Measurements from ENCODE around the gene MYBPH.

Gene MYBPH

DNA sequence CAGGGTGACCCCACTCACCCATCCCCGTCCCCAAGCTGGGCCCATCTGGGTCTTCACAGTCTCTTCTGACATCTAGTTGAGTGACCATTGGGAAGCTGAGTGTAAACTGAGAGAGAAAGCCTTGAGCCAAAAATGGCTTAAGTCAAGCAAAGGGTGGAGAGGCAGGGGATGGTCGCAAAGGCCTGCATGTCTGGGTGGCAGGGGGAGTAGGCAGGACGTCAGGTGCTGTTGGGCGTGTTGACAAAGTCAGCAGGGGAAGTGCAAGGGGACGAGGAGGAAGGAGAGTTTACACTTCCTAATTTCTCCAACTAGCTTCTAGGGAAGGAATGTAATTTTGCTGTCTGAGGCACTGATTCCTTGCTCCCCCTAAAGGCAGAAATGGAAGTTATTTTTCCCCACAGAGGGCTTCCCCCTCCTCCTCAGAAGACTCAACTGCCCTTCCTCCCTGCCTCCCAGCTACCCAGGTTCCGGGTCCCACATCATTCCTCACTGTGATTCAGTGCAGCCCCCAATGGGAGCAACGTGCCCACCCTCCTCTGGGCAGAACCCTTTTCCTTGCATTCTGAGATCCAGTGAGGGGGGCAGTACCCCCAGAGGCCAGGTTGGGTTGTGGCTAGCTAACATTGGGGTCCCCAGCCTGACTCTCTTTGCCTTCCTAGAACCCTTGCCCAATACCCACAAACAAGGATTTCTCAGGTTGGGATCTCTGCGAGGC is 49.3 kb downstream of the MYBPH start:
- Histone ChIP-seq H3K27me3 (ENCODE audit: insufficient read depth, poor library complexity, severe bottlenecking) (no peaks in the 10 kb centered on the region), H3K4me3 (ENCODE audit: severe bottlenecking) (no peak overlapping the region), H3K27ac (ENCODE audit: poor library complexity, severe bottlenecking) (no peak overlapping the region), H3K9me3 (ENCODE audit: severe bottlenecking) (no peaks in the 10 kb centered on the region), H3K36me3 (ENCODE audit: low read depth) (no peaks in the 10 kb centered on the region), H3K4me1 (ENCODE audit: insufficient read depth, poor library complexity, severe bottlenecking) (peaks cover 4% of the 10 kb centered on the region)
- ATAC-seq (ENCODE audit: low read depth) (no peak), DNase-seq (ENCODE audit: low spot score) (no peak)
- TF ChIP-seq, protein P1, sequence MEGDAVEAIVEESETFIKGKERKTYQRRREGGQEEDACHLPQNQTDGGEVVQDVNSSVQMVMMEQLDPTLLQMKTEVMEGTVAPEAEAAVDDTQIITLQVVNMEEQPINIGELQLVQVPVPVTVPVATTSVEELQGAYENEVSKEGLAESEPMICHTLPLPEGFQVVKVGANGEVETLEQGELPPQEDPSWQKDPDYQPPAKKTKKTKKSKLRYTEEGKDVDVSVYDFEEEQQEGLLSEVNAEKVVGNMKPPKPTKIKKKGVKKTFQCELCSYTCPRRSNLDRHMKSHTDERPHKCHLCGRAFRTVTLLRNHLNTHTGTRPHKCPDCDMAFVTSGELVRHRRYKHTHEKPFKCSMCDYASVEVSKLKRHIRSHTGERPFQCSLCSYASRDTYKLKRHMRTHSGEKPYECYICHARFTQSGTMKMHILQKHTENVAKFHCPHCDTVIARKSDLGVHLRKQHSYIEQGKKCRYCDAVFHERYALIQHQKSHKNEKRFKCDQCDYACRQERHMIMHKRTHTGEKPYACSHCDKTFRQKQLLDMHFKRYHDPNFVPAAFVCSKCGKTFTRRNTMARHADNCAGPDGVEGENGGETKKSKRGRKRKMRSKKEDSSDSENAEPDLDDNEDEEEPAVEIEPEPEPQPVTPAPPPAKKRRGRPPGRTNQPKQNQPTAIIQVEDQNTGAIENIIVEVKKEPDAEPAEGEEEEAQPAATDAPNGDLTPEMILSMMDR (IDR thresholded peaks at IDR 0.05; ENCODE audit: poor library complexity, severe bottlenecking), result peak; percentile 41

DNA sequence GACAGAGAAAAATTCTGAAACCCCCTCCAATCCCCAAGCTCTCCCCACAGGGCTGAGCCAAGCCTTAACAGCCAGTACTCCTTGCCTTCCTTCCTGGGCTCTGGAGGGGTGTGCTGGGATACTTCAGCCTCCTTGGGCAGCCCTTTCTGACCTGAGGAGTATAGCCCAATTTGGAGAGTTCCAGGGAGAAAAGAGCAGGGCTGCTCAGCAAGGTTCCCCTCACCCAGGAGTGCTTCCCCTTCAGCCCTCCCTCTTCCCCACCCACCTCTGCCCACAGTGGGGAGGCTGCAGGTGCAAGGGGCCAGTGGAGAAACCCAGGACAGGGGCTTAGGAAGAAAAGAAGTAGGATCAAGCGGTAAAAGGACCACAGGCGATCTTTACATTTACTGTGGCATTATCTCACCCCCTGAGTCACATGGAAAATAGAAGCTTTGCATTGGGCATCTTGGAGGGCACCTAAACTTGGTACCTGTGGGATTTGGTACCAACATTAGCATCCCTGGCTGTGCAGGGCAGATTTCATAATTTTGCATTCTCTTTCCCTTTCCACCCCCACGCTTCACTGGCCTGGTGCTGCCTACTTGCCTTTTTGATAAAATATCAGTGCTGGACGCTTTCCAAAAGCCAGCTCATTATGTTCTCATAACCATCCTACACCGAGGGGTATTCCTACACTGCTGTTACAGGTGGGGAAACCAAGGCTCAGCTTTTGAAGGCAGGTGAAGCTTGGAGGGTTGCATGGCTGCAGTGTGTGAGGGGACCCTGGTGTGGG is 50.9 kb downstream of the MYBPH start:
- peaks cover 4% of the 10 kb centered on the region for H3K4me1 ChIP-seq (ENCODE audit: insufficient read depth, poor library complexity, severe bottlenecking)
- no peak for DNase-seq (ENCODE audit: low spot score)
- TF ChIP-seq, protein P1 (IDR thresholded peaks at IDR 0.05; ENCODE audit: poor library complexity, severe bottlenecking), result no peak
- H3K36me3 ChIP-seq (ENCODE audit: low read depth), result no peaks in the 10 kb centered on the region
- H3K4me3 ChIP-seq (ENCODE audit: severe bottlenecking), result no peak overlapping the region
- H3K27ac ChIP-seq (ENCODE audit: poor library complexity, severe bottlenecking), result no peak overlapping the region
- ATAC-seq (ENCODE audit: low read depth), result peak; percentile 30; the same call in 1 of the 3 replicates
- H3K27me3 ChIP-seq (ENCODE audit: insufficient read depth, poor library complexity, severe bottlenecking), result no peaks in the 10 kb centered on the region
- no peaks in the 10 kb centered on the region for H3K9me3 ChIP-seq (ENCODE audit: severe bottlenecking)

DNA sequence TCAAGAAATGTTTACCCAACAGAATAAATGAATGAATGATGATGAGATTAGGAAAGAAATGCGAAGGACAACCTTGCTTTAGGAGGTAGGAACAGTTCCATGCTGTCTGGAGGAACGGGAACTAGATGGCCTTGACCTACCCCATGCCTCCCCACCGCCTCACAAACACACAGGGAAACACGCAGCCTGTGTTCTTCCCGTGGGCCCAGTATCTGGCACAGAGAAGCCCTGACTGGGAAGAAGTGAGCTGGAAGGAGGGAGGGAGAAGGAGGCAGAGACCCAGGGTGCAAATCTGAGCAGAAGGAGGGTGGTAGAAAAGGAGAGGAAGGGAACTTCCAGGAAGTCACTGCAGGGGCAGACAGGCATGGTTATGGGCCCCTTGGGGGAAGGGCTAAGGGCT is 51.6 kb downstream of the MYBPH start:
- H3K4me3 ChIP-seq (ENCODE audit: severe bottlenecking), result no peak overlapping the region
- ATAC-seq (ENCODE audit: low read depth), result no peak
- no peaks in the 10 kb centered on the region for H3K36me3 ChIP-seq (ENCODE audit: low read depth)
- H3K4me1 ChIP-seq (ENCODE audit: insufficient read depth, poor library complexity, severe bottlenecking), result peaks cover 4% of the 10 kb centered on the region
- no peak overlapping the region for H3K27ac ChIP-seq (ENCODE audit: poor library complexity, severe bottlenecking)
- H3K27me3 ChIP-seq (ENCODE audit: insufficient read depth, poor library complexity, severe bottlenecking), result no peaks in the 10 kb centered on the region
- H3K9me3 ChIP-seq (ENCODE audit: severe bottlenecking), result no peaks in the 10 kb centered on the region
- DNase-seq (ENCODE audit: low spot score), result no peak
- TF ChIP-seq, protein P1 (IDR thresholded peaks at IDR 0.05; ENCODE audit: poor library complexity, severe bottlenecking), result no peak

DNA sequence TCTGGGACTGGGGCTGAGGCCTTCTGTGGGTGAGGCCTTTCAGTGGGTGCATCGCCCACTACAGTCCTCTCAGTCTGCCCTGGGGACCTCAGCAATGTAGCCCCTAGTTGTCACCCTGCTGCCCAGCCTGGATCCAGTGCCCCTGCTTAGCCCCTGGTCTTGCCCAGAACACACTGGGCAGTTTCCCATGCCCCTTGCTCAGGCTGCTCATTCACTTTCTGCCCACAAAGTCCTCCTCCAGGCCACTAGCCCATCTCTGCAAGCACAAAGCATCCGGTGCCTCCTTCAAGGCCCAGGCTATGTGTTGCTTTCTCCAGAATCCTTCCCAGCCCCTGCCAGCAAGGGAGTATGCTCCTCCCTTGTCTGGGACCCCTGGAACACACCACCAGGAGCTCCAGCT is 53.5 kb downstream of the MYBPH start:
- DNase-seq (ENCODE audit: low spot score) (no peak), ATAC-seq (ENCODE audit: low read depth) (no peak)
- peaks cover 4% of the 10 kb centered on the region for H3K27me3 ChIP-seq (ENCODE audit: insufficient read depth, poor library complexity, severe bottlenecking)
- H3K36me3 ChIP-seq (ENCODE audit: low read depth), result no peaks in the 10 kb centered on the region
- TF ChIP-seq, protein P1 (IDR thresholded peaks at IDR 0.05; ENCODE audit: poor library complexity, severe bottlenecking), result no peak
- H3K9me3 ChIP-seq (ENCODE audit: severe bottlenecking), result no peaks in the 10 kb centered on the region
- peaks cover 3% of the 10 kb centered on the region for H3K4me1 ChIP-seq (ENCODE audit: insufficient read depth, poor library complexity, severe bottlenecking)
- H3K27ac ChIP-seq (ENCODE audit: poor library complexity, severe bottlenecking), result no peak overlapping the region
- no peak overlapping the region for H3K4me3 ChIP-seq (ENCODE audit: severe bottlenecking)

Data from RWPE2 (cell line).